ENCODE results near the gene CERS6. TPM values are rescaled to one million over a fixed set of nuclear protein-coding genes. Genes with fewer than 3 reads are reported as not detected.

CERS6 gene
- total RNA-seq, 3 donors from 2014 or later, result 36.4 to 46.4 (median 44.8) TPM

DNA sequence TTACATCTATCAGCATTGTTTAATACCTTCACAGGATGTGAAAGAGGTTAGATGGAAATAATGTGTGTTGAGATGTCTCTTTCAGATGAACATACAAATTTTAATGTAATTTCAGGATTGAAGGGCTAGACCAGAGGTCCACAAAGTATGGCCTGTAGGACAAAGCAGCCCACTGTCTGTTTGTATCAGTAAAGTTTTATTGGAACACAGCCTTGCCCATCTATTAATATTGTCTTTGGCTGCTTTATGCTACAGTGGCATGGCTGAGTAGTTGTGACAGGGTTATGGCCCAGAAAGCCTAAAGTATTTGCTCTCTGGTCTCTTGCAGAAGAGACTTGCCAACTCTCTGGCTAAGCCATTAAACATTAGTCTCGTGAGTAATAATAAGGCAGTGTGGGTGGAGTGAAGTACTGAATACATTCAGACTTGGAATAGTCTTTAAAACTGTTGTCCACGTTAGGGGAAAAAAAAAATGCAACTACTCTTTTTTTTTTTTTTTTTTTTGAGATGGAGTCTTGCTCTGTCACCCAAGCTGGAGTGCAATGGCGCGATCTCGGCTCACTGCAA, 271.9 kb downstream of the CERS6 start:
- H3K4me3 ChIP-seq, result no peak overlapping the region
- no peak for DNase-seq (ENCODE audit: low spot score in 2 of 2)
- intact Hi-C loops (cut with DNase I; ENCODE audit: low total_unique reads), result no loop called here
- H3K4me1 ChIP-seq, result no peaks in the 10 kb centered on the region
- H3K27me3 ChIP-seq, result no peaks in the 10 kb centered on the region
- TF ChIP-seq, protein P1, sequence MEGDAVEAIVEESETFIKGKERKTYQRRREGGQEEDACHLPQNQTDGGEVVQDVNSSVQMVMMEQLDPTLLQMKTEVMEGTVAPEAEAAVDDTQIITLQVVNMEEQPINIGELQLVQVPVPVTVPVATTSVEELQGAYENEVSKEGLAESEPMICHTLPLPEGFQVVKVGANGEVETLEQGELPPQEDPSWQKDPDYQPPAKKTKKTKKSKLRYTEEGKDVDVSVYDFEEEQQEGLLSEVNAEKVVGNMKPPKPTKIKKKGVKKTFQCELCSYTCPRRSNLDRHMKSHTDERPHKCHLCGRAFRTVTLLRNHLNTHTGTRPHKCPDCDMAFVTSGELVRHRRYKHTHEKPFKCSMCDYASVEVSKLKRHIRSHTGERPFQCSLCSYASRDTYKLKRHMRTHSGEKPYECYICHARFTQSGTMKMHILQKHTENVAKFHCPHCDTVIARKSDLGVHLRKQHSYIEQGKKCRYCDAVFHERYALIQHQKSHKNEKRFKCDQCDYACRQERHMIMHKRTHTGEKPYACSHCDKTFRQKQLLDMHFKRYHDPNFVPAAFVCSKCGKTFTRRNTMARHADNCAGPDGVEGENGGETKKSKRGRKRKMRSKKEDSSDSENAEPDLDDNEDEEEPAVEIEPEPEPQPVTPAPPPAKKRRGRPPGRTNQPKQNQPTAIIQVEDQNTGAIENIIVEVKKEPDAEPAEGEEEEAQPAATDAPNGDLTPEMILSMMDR (IDR thresholded peaks at IDR 0.05), result no peak
- TF ChIP-seq POLR2A (IDR thresholded peaks at IDR 0.05), result no peak
- TF ChIP-seq POLR2AphosphoS5 (IDR thresholded peaks at IDR 0.05), result no peak
- H3K27ac ChIP-seq, result no peak overlapping the region
- H3K36me3 ChIP-seq, result no peaks in the 10 kb centered on the region
- H3K9me3 ChIP-seq, result no peaks in the 10 kb centered on the region

DNA sequence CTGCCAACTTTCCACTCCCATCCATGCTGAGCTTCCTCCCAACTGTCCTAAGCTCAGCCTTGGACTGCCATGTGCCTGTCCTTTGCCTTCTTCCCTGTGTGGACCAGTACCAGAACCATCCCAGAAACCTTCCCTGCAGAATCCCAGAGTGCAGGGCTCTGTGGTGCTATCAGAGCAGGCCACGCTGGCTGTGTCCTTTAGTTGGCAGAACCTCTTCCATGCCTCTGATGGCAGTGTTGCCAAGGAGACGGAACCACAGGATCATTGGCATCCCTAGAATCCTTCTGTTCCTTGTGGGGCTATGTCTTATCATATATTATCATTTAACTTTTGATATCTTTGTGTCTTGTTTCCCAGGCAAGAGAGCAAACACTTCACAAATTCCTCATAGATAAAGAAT, 273.4 kb downstream of the CERS6 start:
- intact Hi-C loops (cut with DNase I; ENCODE audit: low total_unique reads), result no loop called here
- Histone ChIP-seq H3K36me3 (no peaks in the 10 kb centered on the region), H3K27ac (no peak overlapping the region), H3K27me3 (no peaks in the 10 kb centered on the region), H3K4me1 (no peaks in the 10 kb centered on the region), H3K4me3 (no peak overlapping the region), H3K9me3 (no peaks in the 10 kb centered on the region)
- no peak for TF ChIP-seq POLR2AphosphoS5 (IDR thresholded peaks at IDR 0.05)
- TF ChIP-seq POLR2A (IDR thresholded peaks at IDR 0.05), result no peak
- TF ChIP-seq, protein P1 (IDR thresholded peaks at IDR 0.05), result no peak
- DNase-seq (ENCODE audit: low spot score in 2 of 2), result no peak

DNA sequence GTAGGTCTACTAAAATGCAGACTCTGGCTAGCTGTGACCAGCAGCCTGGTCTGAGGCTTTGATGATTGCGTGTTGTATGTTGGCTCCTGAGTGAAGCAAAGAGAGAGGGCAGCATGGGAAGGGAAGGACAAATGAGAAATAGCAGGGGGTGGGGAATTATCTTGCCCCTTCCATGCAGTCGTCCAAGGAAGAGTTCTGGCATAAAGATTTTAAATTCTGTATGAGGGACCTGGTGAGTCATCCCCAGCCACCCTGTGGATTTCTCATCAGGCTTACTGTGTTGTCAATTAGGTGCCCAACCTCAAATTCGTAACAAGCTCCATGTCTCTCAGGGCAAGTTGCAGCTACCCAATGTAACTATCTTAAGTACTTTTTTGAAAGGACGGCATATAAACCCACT, 274.3 kb downstream of the CERS6 start:
- intact Hi-C loops (cut with DNase I; ENCODE audit: low total_unique reads), result no loop called here
- no peak overlapping the region for H3K4me3 ChIP-seq
- H3K27ac ChIP-seq, result no peak overlapping the region
- no peaks in the 10 kb centered on the region for H3K9me3 ChIP-seq
- no peak for DNase-seq (ENCODE audit: low spot score in 2 of 2)
- no peaks in the 10 kb centered on the region for H3K27me3 ChIP-seq
- TF ChIP-seq POLR2A (IDR thresholded peaks at IDR 0.05), result no peak
- no peak for TF ChIP-seq POLR2AphosphoS5 (IDR thresholded peaks at IDR 0.05)
- TF ChIP-seq, protein P1 (IDR thresholded peaks at IDR 0.05), result no peak
- no peaks in the 10 kb centered on the region for H3K36me3 ChIP-seq
- no peaks in the 10 kb centered on the region for H3K4me1 ChIP-seq

DNA sequence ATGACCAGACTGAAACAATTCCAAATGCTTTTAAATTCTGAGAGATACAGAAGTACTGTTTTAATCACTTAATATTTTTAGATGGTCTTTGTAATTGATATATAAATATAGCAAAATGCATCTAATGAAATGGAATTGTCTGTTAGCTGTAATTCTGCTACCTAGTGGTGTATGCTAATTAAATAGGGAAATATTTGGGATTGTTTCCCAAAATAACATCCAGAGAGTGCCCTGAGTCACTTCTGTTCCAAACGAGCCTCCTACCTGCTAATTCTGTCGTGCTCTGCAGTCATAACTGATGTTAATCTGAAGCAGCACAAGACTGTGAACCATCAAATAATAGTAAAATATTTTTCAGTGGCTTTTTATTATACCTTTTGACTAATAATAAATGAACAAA, 274.9 kb downstream of the CERS6 start:
- H3K27ac ChIP-seq, result no peak overlapping the region
- TF ChIP-seq, protein P1 (IDR thresholded peaks at IDR 0.05), result no peak
- TF ChIP-seq POLR2AphosphoS5 (IDR thresholded peaks at IDR 0.05), result no peak
- no peak for TF ChIP-seq POLR2A (IDR thresholded peaks at IDR 0.05)
- intact Hi-C loops (cut with DNase I; ENCODE audit: low total_unique reads), result no loop called here
- no peaks in the 10 kb centered on the region for H3K4me1 ChIP-seq
- no peak overlapping the region for H3K4me3 ChIP-seq
- no peaks in the 10 kb centered on the region for H3K9me3 ChIP-seq
- H3K27me3 ChIP-seq, result no peaks in the 10 kb centered on the region
- H3K36me3 ChIP-seq, result no peaks in the 10 kb centered on the region
- no peak for DNase-seq (ENCODE audit: low spot score in 2 of 2)

DNA sequence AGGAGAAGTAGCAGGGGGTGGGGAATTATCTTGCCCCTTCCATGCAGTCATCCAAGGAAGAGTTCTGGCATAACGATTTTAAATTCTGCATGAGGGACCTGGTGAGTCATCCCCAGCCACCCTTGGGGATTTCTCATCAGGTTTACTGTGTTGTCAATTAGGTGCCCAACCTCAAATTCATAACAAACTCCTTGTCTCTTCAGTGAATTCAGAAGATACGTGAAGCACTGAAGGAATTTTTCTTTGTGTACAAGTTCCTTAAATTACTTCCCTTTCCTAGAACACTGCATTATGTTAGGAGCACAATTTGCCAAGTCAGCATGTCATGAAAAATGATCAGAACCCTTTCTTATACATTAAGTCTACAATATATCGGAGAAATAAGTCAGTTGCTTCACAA, 275.5 kb downstream of the CERS6 start:
- Histone ChIP-seq H3K36me3 (no peaks in the 10 kb centered on the region), H3K27me3 (no peaks in the 10 kb centered on the region), H3K27ac (no peak overlapping the region), H3K4me1 (no peaks in the 10 kb centered on the region), H3K9me3 (no peaks in the 10 kb centered on the region), H3K4me3 (no peak overlapping the region)
- no peak for TF ChIP-seq POLR2AphosphoS5 (IDR thresholded peaks at IDR 0.05)
- intact Hi-C loops (cut with DNase I; ENCODE audit: low total_unique reads), result no loop called here
- no peak for DNase-seq (ENCODE audit: low spot score in 2 of 2)

DNA sequence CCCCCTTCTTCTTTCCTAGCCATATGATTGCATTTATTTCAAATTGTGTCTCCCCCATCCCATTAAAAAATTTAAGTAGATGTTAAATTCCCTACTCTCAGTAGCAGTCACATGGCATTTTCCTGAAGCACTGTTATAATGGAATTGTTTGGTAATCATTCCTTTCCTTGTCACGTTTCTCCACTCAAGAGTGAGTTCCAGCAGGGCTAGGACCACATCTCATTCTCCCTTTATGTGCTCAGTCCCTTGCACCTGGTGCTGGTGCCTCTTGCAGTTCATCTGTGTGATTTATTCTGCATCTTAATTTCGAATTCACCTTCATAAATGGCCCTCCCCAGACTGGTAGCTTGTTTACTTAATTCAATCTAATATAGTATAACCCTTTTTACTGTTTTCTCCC, 276.0 kb downstream of the CERS6 start:
- no peak overlapping the region for H3K27ac ChIP-seq
- no peaks in the 10 kb centered on the region for H3K4me1 ChIP-seq
- no peak overlapping the region for H3K4me3 ChIP-seq
- no peaks in the 10 kb centered on the region for H3K27me3 ChIP-seq
- no peak for DNase-seq (ENCODE audit: low spot score in 2 of 2)
- no peaks in the 10 kb centered on the region for H3K36me3 ChIP-seq
- intact Hi-C loops (cut with DNase I; ENCODE audit: low total_unique reads), result no loop called here
- H3K9me3 ChIP-seq, result no peaks in the 10 kb centered on the region
- TF ChIP-seq POLR2A (IDR thresholded peaks at IDR 0.05) (no peak), POLR2AphosphoS5 (IDR thresholded peaks at IDR 0.05) (no peak)
- TF ChIP-seq, protein P1 (IDR thresholded peaks at IDR 0.05), result no peak

Data from breast epithelium (tissue), 4 donors.